ENCODE data around the gene KRTAP10-9. TPM values are rescaled to one million over a fixed set of nuclear protein-coding genes. Genes with fewer than 3 reads are reported as not detected.
A peak's percentile ranks its signal among the peaks of the same experiment; 100 is the strongest.
"Not testable (repeated sequence)": the region's sequence is repeated elsewhere in the genome, so short reads cannot be mapped to it uniquely, and the experiment has no call there.

The KRTAP10-9 gene
- total and polyA plus RNA-seq, 2 of the 8 experiments (the other 6 are each of a cell fraction or from before 2014, with no cell fraction given), result not detected

DNA sequence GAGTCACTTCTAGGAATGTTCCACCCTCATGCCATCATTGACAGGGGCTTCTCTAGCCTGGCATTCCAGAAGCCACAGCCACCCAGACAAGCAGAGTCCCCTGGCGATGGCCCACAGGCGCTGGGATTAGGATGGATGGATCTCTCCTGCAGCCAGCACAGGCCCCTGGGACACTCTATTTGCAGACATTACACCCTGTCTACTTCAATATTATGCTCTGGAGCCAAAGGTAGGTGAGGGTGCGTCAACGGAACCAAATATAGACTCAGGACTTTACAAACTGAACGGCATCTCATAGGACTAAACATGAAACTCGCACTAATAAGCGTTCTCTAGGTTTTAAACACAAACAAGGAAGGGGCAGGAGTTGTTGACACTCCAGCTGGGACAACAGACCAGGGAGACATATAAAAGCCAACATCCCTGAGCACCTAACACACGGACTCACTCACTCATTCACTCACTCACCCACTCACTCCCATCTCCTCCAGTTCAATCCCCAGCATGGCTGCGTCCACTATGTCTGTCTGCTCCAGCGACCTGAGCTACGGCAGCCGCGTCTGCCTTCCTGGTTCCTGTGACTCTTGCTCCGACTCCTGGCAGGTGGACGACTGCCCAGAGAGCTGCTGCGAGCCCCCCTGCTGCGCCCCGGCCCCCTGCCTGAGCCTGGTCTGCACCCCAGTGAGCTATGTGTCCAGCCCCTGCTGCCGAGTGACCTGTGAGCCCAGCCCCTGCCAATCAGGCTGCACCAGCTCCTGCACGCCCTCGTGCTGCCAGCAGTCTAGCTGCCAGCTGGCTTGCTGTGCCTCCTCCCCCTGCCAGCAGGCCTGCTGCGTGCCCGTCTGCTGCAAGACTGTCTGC, 26.5 kb upstream of the KRTAP10-9 start, which contains the start of gene KRTAP10-7:
TSS of gene KRTAP10-7 (plus strand) at position 480 of the 861 bp plus-strand sequence. CDS start at position 505, 25 bp downstream.
- H2BK15ac ChIP-seq (ENCODE audit: low read length), result peak within 1 kb of the TSS; percentile 88; the same call in 1 of the 2 replicates
- peak within 1 kb of the TSS; percentile 61; the same call in 1 of the 2 replicates for H2BK5ac ChIP-seq (ENCODE audit: low read depth, low read length)
- H3K9me3 ChIP-seq (ENCODE audit: insufficient read depth in 2 of 2, low read depth in 1 of 2, low read length in 1 of 2); H3K36me3 ChIP-seq (ENCODE audit: control insufficient read depth in 2 of 4, insufficient read depth in 4 of 4, low read length in 3 of 4); H3K79me2 ChIP-seq (ENCODE audit: control insufficient read depth in 1 of 2, insufficient read depth in 2 of 2, low read length in 2 of 2); H3K4me2 ChIP-seq (ENCODE audit: insufficient read depth in 1 of 2, low read depth in 2 of 2, low read length in 2 of 2); H4K8ac ChIP-seq (ENCODE audit: extremely low read depth, insufficient read depth, low read length); H4K20me1 ChIP-seq (replicated peaks in 1 of 2; ENCODE audit: control insufficient read depth in 1 of 2, insufficient read depth in 2 of 2, low read length in 2 of 2); H3K79me1 ChIP-seq (ENCODE audit: low read depth, low read length); H2AFZ ChIP-seq (ENCODE audit: low read length); H3K27ac ChIP-seq (ENCODE audit: low read depth, low read length); POLR2A ChIA-PET (ENCODE audit: partially characterized antibody); H3K9ac ChIP-seq (replicated peaks in 1 of 4; ENCODE audit: extremely low read depth in 1 of 4, low read depth in 3 of 4, low read length in 3 of 4); H3K4me3 ChIP-seq (ENCODE audit: extremely low read depth in 1 of 4, insufficient read depth in 2 of 4, low read depth in 3 of 4, low read length in 4 of 4); FAIRE-seq; H3K4me1 ChIP-seq (replicated peaks in 1 of 4; ENCODE audit: control insufficient read depth in 3 of 4, insufficient read depth in 4 of 4, low read length in 3 of 4); H3K23me2 ChIP-seq (ENCODE audit: low read depth, low read length); H3K27me3 ChIP-seq (replicated peaks in 1 of 4; ENCODE audit: control insufficient read depth in 3 of 4, extremely low read depth in 1 of 4, insufficient read depth in 3 of 4, low read length in 3 of 4); H3K14ac ChIP-seq (ENCODE audit: insufficient read length); H3K56ac ChIP-seq (replicated peaks; ENCODE audit: insufficient read length, low read depth, low read length); H3K23ac ChIP-seq (ENCODE audit: insufficient read length): not testable (repeated sequence)
- WGBS, 2 experiments (ENCODE audit: extremely low coverage in 1 of 2, insufficient coverage in 1 of 2, insufficient read length in 1 of 2, insufficient replicate concordance in 2 of 2, low coverage in 1 of 2, low lambda C conversion rate in 2 of 2, missing lambda C conversion rate in 1 of 2), result 82% methylated on average over 20 of the region's 23 CpGs; no CpG with 5 or more reads in 1 of the 2 experiments
- peak within 1 kb of the TSS; percentile 90 for H2BK12ac ChIP-seq (ENCODE audit: low read depth, low read length)
- peak within 1 kb of the TSS; percentile 30 for H2BK120ac ChIP-seq (replicated peaks; ENCODE audit: low read depth, low read length)
- H4K5ac ChIP-seq (ENCODE audit: insufficient read length, low read depth, low read length), result peak within 1 kb of the TSS; percentile 34
- peak in 1 of 2 experiments; percentile 30 for DNase-seq (ENCODE audit: low read depth in 1 of 2, low spot score in 2 of 2)
- H4K91ac ChIP-seq (replicated peaks; ENCODE audit: insufficient read length, low read length), result peak within 1 kb of the TSS; percentile 98
- peak within 1 kb of the TSS; percentile 49 for H2BK20ac ChIP-seq (ENCODE audit: low read length)
- H3K18ac ChIP-seq (ENCODE audit: extremely low read depth, low read length), result peak within 1 kb of the TSS; percentile 95
- CTCF ChIA-PET (ENCODE audit: partially characterized antibody), result interaction anchor here (1.5 to 1.8 kb wide), 2 partner anchors 19 to 142 kb away, joined by 3 to 13 read pairs; no protein-coding TSS in a partner anchor
- peak within 1 kb of the TSS; percentile 96 for H2AK5ac ChIP-seq (ENCODE audit: low read depth, low read length)
- peak within 1 kb of the TSS; percentile 54 for H3K4ac ChIP-seq (replicated peaks; ENCODE audit: insufficient read length, low read depth, low read length)

All from H1 (cell line).